Prostate gland (tissue), 2 donors: ENCODE data around the gene BRSK2.

Experiments used
- CTCF ChIP-seq, 4 experiments: fragments of 200-600 bp in 2 of 4; fragments of 450-650 bp in 2 of 4; sonication (generic) in 2 of 4; IDR thresholded peaks; 1 replicate in 3 of 4; 2 replicates in 1 of 4; pipeline ENCODE4 v1.5.1; 2016 to 2019; ENCODE audit warnings: antibody characterized with exemption in 4 of 4, mild to moderate bottlenecking in 2 of 4, moderate library complexity in 2 of 4
- POLR2A ChIP-seq: fragments of 450-650 bp; IDR thresholded peaks from one replicate; pipeline ENCODE4 v1.6.1; 2016; ENCODE audit warnings: antibody characterized with exemption, mild to moderate bottlenecking
- POLR2AphosphoS5 ChIP-seq: sonication (generic); formaldehyde crosslinking; IDR thresholded peaks from one replicate; pipeline ENCODE4 v1.6.1; 2017; ENCODE audit warnings: antibody characterized with exemption

GRCh38 chr11:1404461-1405185 is 14.9 kb downstream of the BRSK2 start:
- TF ChIP-seq CTCF (IDR thresholded peaks at IDR 0.05) (no peak), POLR2A (no peak), POLR2AphosphoS5 (no peak)
